ENCODE measurements around the gene PPP1R1B. TPM values are rescaled to one million over a fixed set of nuclear protein-coding genes. Genes with fewer than 3 reads are reported as not detected.

PPP1R1B gene
- total and polyA plus RNA-seq, 2 donors (not counting 1 experiment from before 2014, with no cell fraction given) = not detected

DNA sequence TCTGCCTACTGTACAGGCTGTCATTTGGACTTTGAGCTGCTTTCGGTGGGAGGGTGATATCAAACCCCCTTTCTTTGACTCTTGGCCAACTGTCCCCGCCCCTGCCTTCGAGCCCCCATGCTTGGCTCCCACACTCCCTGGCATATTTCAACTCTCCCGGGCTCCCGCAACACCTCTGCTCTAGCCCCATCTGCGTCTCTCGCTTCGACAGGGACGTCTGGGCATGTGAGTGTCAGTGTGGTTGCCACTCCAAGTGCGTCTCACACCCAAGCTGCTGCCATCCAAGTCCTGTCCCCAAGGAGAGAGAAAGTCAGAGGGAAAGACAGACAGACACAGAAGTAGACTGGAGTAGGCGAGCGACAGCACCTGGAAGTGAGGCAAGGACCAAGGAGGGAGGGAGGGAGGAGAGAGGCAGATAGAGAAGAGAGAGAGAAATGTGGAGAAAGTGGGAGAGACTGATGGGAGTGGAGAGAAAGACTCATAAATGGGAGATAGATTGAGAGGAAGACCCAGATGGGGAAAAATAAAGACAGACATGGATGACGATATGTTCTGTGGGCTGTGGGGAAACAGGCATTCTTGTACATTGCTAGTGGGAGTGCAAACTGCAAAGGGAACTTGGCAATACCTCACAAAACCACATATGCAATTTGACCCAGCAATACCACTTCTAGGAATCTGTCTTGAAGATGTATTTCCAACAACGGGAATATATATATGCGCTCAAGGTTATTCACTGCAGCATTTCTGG, 22.0 kb downstream of the PPP1R1B start:
- no peak overlapping the region for H3K27ac ChIP-seq (ENCODE audit: low read length in 2 of 2)
- intact Hi-C loops (cut with micrococcal nuclease) = no loop called here
- 97% methylated on average over 12 of the region's 15 CpGs for WGBS (ENCODE audit: insufficient coverage)
- Mint-ChIP-seq H3K4me1 (peaks cover 33% of the 10 kb centered on the region), H3K27ac (no peak overlapping the region), H3K4me3 (no peak overlapping the region), H3K9me3 (ENCODE audit: insufficient read depth) (no peaks in the 10 kb centered on the region), H3K27me3 (no peaks in the 10 kb centered on the region)
- no peaks in the 10 kb centered on the region for H3K27me3 ChIP-seq (replicated peaks in 1 of 4; ENCODE audit: control extremely low read depth in 1 of 4, control insufficient read depth in 3 of 4, insufficient read depth in 4 of 4, low read length in 3 of 4)
- DNase-seq = no peak
- POLR2A ChIA-PET = no interaction called here
- no peak overlapping the region for H3K4me3 ChIP-seq (ENCODE audit: control extremely low read depth in 1 of 5, extremely low read depth in 1 of 5, insufficient read depth in 1 of 5, low read depth in 2 of 5, low read length in 4 of 5)
- peaks cover 79% of the 10 kb centered on the region for H4K20me1 ChIP-seq (ENCODE audit: control insufficient read depth, insufficient read depth, low read length, poor library complexity, severe bottlenecking)
- TF ChIP-seq EZH2 (IDR thresholded peaks at IDR 0.05; ENCODE audit: borderline replicate concordance, insufficient read depth, low read depth, low read length, poor library complexity, severe bottlenecking) = no peak
- TF ChIP-seq CTCF (IDR thresholded peaks at IDR 0.05) = no peak
- H3K79me2 ChIP-seq (ENCODE audit: control insufficient read depth, insufficient read depth, low read length) = peaks cover 70% of the 10 kb centered on the region
- H3K4me1 ChIP-seq (ENCODE audit: control insufficient read depth in 2 of 2, insufficient read depth in 2 of 2, low read length in 2 of 2) = peaks cover 0 to 3% of the 10 kb centered on the region in 2 donors
- CTCF ChIA-PET = interaction anchor here (1.6 to 3.2 kb wide), 3 partner anchors 14 to 27 kb away, joined by 3 to 18 read pairs (median 6); no protein-coding TSS in a partner anchor
- H2AFZ ChIP-seq (ENCODE audit: insufficient read depth, low read depth, low read length, poor library complexity, severe bottlenecking) = no peak overlapping the region
- no peak overlapping the region for H3K4me2 ChIP-seq (replicated peaks; ENCODE audit: low read depth, low read length, poor library complexity, severe bottlenecking)
- H3K9me3 ChIP-seq (ENCODE audit: control extremely low read depth in 1 of 3, control insufficient read depth in 2 of 3, insufficient read depth in 1 of 3, low read length in 2 of 3) = no peaks in the 10 kb centered on the region
- no peak overlapping the region for H3K9ac ChIP-seq (ENCODE audit: low read length)
- H3K36me3 ChIP-seq (replicated peaks in 1 of 2; ENCODE audit: control extremely low read depth in 1 of 2, control insufficient read depth in 1 of 2, extremely low read depth in 1 of 2, insufficient read depth in 2 of 2, low read length in 1 of 2) = peaks cover 0 to 16% of the 10 kb centered on the region in 2 experiments
- no peak for ATAC-seq (ENCODE audit: low read depth)

DNA sequence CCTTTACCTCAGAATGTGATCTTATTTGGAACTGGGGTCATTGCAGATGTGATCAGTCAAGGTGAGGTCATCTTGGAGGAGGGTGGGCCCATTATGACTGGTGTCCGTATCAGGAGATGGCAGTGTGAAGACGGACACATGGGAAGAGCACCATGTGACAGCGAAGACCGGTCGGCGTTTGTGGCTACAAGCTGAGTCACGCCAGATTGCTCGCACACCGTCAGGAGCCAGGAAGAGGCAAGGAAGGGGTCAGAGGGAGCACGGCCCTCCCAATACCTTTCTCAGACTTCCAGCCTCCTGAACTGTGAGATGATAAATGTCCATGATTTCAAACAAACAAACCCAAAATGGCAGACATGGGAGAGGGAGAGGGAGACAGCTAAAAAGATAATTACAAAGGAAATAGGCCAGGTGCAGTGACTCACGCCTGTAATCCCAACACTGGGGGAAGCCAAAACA, 23.4 kb downstream of the PPP1R1B start:
- 95% methylated on average over 10 of the region's 11 CpGs for WGBS (ENCODE audit: insufficient coverage)
- CTCF ChIA-PET = interaction anchor here (0.6 to 3.2 kb wide), 5 partner anchors 15 to 643 kb away, joined by 3 to 18 read pairs (median 5); partner anchors contain the start of gene PNMT
- H3K4me3 ChIP-seq (ENCODE audit: control extremely low read depth in 1 of 5, extremely low read depth in 1 of 5, insufficient read depth in 1 of 5, low read depth in 2 of 5, low read length in 4 of 5) = no peak overlapping the region
- H3K9me3 Mint-ChIP-seq (ENCODE audit: insufficient read depth) = no peaks in the 10 kb centered on the region
- H3K27ac Mint-ChIP-seq = no peak overlapping the region
- POLR2A ChIA-PET = no interaction called here
- H3K4me1 Mint-ChIP-seq = peaks cover 36% of the 10 kb centered on the region
- H3K4me1 ChIP-seq (ENCODE audit: control insufficient read depth in 2 of 2, insufficient read depth in 2 of 2, low read length in 2 of 2) = peaks cover 0 to 3% of the 10 kb centered on the region in 2 donors
- H3K4me3 Mint-ChIP-seq = no peak overlapping the region
- no peaks in the 10 kb centered on the region for H3K27me3 Mint-ChIP-seq
- DNase-seq = no peak
- H3K27ac ChIP-seq (ENCODE audit: low read length in 2 of 2) = no peak overlapping the region
- no peaks in the 10 kb centered on the region for H3K27me3 ChIP-seq (replicated peaks in 1 of 4; ENCODE audit: control extremely low read depth in 1 of 4, control insufficient read depth in 3 of 4, insufficient read depth in 4 of 4, low read length in 3 of 4)
- no peak overlapping the region for H3K9ac ChIP-seq (ENCODE audit: low read length)
- intact Hi-C loops (cut with micrococcal nuclease) = no loop called here
- no peaks in the 10 kb centered on the region for H3K9me3 ChIP-seq (ENCODE audit: control extremely low read depth in 1 of 3, control insufficient read depth in 2 of 3, insufficient read depth in 1 of 3, low read length in 2 of 3)
- H3K79me2 ChIP-seq (ENCODE audit: control insufficient read depth, insufficient read depth, low read length) = peaks cover 70% of the 10 kb centered on the region
- TF ChIP-seq EZH2 (IDR thresholded peaks at IDR 0.05; ENCODE audit: borderline replicate concordance, insufficient read depth, low read depth, low read length, poor library complexity, severe bottlenecking) (no peak), CTCF (IDR thresholded peaks at IDR 0.05) (no peak)
- H4K20me1 ChIP-seq (ENCODE audit: control insufficient read depth, insufficient read depth, low read length, poor library complexity, severe bottlenecking) = peaks cover 77% of the 10 kb centered on the region
- ATAC-seq (ENCODE audit: low read depth) = no peak
- peaks cover 0 to 20% of the 10 kb centered on the region in 2 experiments for H3K36me3 ChIP-seq (replicated peaks in 1 of 2; ENCODE audit: control extremely low read depth in 1 of 2, control insufficient read depth in 1 of 2, extremely low read depth in 1 of 2, insufficient read depth in 2 of 2, low read length in 1 of 2)
- no peak overlapping the region for H3K4me2 ChIP-seq (replicated peaks; ENCODE audit: low read depth, low read length, poor library complexity, severe bottlenecking)
- H2AFZ ChIP-seq (ENCODE audit: insufficient read depth, low read depth, low read length, poor library complexity, severe bottlenecking) = no peak overlapping the region

Data from B cell (primary cell).